ENCODE measurements around the gene VWA3B. TPM values are rescaled to one million over a fixed set of nuclear protein-coding genes. Genes with fewer than 3 reads are reported as not detected.
"Not testable (repeated sequence)": the region's sequence is repeated elsewhere in the genome, so short reads cannot be mapped to it uniquely, and the experiment has no call there.

Gene VWA3B
- total RNA-seq, 1 donor from 2014 or later: 0.17 TPM

DNA sequence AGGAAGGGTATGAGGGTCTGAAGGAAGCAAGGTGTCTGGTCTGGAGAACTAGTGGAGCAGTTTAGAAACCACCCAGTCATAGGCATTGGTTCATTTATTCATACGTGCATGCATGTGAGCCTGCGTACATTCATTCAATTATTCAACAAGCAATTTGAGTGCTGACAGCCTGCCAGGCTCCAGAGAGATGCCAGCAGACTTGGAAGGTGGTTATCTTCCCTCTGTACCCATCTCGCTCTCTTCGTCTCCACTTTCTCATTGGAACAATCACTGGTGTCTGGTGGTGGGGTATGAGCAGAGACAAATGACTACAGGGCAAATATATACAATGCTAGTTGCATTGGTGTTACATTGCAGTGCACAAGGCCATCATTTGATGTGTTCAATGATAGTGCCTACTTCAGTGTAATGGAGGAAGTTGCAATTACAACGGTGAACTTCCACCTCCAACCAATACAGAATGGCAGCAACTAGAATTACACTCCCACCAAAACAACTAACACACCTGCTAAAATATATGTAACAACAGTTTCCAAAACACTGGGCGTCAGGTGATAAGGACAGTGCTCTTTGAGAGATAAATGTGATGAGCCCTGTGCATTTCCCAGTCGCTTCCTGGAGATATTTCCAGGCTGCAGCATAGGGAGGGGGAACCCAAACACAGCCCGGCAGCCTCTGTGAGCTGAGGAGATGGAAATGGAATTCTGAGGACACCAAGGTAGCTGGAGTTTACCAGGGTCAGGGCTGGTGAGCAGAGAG, 226.7 kb downstream of the VWA3B start:
- H3K4me3 ChIP-seq: no peak overlapping the region
- intact Hi-C loops (cut with DNase I): no loop called here
- no peak overlapping the region for H3K27ac ChIP-seq
- ATAC-seq (no peak), DNase-seq (no peak)
- no peaks in the 10 kb centered on the region for H3K27me3 ChIP-seq
- H3K36me3 ChIP-seq: no peaks in the 10 kb centered on the region
- TF ChIP-seq CTCF (IDR thresholded peaks at IDR 0.05): no peak
- no peaks in the 10 kb centered on the region for H3K9me3 ChIP-seq
- H3K4me1 ChIP-seq: peaks cover 7% of the 10 kb centered on the region

DNA sequence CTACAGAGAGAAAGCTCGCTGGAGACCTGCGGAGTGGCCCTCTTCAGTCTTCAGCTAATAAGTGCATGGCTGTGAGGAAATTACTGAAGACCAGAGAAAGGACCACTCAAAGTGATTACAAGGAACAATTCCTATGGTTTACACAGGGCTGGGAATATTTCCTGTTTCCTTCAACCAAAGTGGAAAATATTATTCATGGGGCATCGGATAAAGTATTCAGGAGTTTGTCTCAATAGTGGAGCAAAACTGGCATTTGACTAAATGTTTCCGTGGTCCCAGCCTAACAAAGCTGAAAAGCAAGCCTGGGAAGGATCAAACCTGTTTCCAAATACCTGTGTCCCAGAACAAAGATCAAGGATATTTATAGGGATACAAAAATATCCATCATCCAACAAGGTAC, 227.3 kb downstream of the VWA3B start:
- Histone ChIP-seq H3K9me3 (no peaks in the 10 kb centered on the region), H3K4me3 (no peak overlapping the region), H3K27me3 (no peaks in the 10 kb centered on the region), H3K4me1 (peaks cover 7% of the 10 kb centered on the region), H3K36me3 (no peaks in the 10 kb centered on the region), H3K27ac (no peak overlapping the region)
- DNase-seq (no peak), ATAC-seq (no peak)
- intact Hi-C loops (cut with DNase I): no loop called here
- no peak for TF ChIP-seq CTCF (IDR thresholded peaks at IDR 0.05)

GRCh38 chr2:98315957-98316356, 229.0 kb downstream of the VWA3B start:
- Histone ChIP-seq H3K27me3 (no peaks in the 10 kb centered on the region), H3K27ac (no peak overlapping the region), H3K4me1 (no peaks in the 10 kb centered on the region), H3K36me3 (no peaks in the 10 kb centered on the region), H3K4me3 (no peak overlapping the region), H3K9me3 (peaks cover 7% of the 10 kb centered on the region)
- no peak for TF ChIP-seq CTCF (IDR thresholded peaks at IDR 0.05)
- ATAC-seq (no peak), DNase-seq (no peak)
- intact Hi-C loops (cut with DNase I): no loop called here

DNA sequence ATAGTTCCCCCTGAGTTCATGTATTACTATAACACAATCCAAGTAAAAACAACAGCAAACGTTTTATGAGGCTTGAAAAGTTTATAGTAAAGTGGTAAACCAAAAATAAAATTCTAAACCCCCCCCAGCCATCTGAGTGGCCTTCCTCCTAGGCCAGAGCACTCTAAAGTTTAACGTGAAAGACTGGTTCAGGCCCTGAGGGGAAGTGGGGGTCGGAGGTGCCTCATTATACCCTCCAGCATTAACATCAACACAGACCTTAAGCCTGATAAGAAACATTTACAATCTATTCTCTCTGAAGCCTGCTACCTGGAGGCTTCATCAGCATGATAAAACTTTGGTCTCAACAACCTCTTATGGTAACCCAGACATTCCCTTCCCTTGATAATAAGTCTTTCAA, 230.2 kb downstream of the VWA3B start:
- ATAC-seq: no peak
- TF ChIP-seq CTCF (IDR thresholded peaks at IDR 0.05): no peak
- H3K4me3 ChIP-seq: no peak overlapping the region
- H3K27ac ChIP-seq: no peak overlapping the region
- peaks cover 7% of the 10 kb centered on the region for H3K9me3 ChIP-seq
- no peaks in the 10 kb centered on the region for H3K4me1 ChIP-seq
- no peaks in the 10 kb centered on the region for H3K27me3 ChIP-seq
- no peak for DNase-seq
- H3K36me3 ChIP-seq: no peaks in the 10 kb centered on the region
- intact Hi-C loops (cut with DNase I): no loop called here

GRCh38 chr2:98320171-98320570, 233.2 kb downstream of the VWA3B start:
- H3K36me3 ChIP-seq; H3K27me3 ChIP-seq; intact Hi-C loops (cut with DNase I); DNase-seq; ATAC-seq; H3K4me1 ChIP-seq; H3K27ac ChIP-seq; H3K4me3 ChIP-seq: not testable (repeated sequence)
- H3K9me3 ChIP-seq: peaks cover 13% of the 10 kb centered on the region

GRCh38 chr2:98324181-98324580, 237.2 kb downstream of the VWA3B start:
- Histone ChIP-seq H3K27me3 (no peaks in the 10 kb centered on the region), H3K4me1 (no peaks in the 10 kb centered on the region), H3K9me3 (peaks cover 13% of the 10 kb centered on the region), H3K27ac (no peak overlapping the region), H3K36me3 (no peaks in the 10 kb centered on the region), H3K4me3 (no peak overlapping the region)
- TF ChIP-seq CTCF (IDR thresholded peaks at IDR 0.05): no peak
- DNase-seq (no peak), ATAC-seq (no peak)
- intact Hi-C loops (cut with DNase I): no loop called here

Measured in upper lobe of right lung (tissue), 1 donor.